Hematopoietic multipotent progenitor cell treated with erythropoietin and hydrocortisone succinate and interleukin-3 and kit ligand, for 8 days (in vitro differentiated cells): Measurements from ENCODE around the gene CTBP2.
"Not testable (repeated sequence)": the region's sequence is repeated elsewhere in the genome, so short reads cannot be mapped to it uniquely, and the experiment has no call there.

Source experiments
- DNase-seq: peaks from one replicate; pipeline ENCODE4 v3.0.0-alpha.2; 2015

The CTBP2 gene

DNA sequence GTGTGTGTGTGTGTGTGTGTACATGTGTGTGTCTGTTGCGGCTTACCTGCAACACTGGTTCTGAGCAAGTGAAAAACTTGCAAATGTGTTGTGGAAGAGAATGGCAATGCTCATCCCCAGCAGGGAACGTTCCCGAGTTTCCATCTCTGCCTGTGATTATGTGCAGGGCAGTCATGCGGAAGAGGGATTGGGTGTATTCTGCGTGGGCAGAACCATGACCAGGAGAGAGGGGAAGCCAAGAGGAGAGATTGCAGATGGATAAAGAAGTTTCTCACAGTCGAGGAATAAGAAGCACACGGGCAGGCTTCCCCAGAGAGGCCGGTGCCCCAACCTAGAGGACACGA, 99.9 kb downstream of the CTBP2 start:
- no peak for DNase-seq

DNA sequence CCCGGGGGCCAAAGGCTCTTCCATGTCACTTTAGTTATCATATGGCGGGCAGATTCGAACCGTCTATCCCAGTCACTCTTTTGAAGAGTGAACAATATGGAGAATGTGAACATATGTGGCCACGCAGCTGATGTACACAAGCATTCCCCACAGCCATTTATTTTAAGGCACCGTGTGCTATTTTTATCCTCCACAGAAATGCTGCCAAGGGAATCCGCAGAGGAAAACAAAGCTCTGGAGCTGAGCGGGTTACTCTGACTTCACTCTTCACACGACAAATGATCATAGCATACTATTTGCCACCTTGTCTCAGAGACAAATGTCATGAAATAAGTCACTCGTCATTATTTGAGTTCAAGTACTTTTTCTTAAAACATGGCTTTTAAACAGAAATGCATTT, 100.3 kb downstream of the CTBP2 start:
- DNase-seq = no peak

DNA sequence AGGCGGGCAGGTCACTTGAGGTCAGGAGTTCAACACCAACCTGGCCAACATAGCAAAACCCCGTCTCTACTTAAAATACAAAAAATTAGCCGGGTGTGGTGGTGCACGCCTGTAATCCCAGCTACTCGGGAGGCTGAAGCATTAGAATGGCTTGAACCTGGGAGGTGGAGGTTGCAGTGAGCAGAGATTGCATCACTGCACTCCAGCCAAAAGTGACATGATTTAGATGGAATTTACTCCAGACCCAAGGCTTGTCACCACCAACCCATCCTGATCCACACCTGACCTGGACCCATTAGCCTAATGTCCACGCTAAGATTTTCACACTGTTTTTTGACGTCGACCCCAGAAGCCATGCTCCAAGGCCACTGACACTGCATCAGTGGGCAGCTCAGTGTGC, 101.0 kb downstream of the CTBP2 start:
- DNase-seq = not testable (repeated sequence)

DNA sequence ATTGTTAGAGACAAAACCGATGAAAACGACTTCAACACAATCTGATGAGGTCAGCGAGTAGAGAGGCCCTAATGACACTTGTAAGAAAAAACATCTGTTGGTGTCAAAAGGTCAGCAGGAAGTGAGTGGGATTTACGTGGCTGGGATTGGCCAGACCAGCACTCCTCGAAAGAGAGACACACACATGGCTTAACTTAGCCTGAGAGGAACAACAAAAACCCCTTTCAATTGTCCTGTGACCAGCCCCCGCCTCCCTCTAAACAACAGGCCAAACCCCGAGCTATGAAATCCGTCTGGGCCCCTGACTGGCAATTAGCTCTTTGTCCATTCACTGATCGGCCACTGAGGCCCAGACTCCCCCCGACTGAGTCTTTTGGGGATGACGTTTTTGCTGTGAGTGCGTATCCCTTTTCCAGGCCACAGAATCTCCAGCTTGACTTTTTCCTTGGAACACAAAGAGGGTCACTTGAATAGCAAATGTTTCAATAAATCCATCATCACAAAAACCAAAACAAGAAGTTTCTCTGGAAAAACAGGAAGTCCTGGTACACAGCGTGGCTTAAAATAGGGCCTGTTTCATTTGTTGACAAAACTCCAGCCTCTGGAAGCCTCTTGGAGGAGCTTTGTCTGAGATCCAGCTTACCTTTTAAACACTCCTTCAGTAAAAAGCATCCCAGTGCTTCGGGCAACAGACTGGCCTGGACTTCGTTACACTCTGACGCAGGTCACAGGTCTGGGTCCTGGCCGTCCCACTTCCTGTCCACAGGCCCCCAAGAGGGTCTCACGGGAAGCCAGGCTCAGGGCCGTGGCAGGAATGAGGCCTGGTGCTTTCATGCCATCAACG, 103.0 kb downstream of the CTBP2 start:
- no peak for DNase-seq

DNA sequence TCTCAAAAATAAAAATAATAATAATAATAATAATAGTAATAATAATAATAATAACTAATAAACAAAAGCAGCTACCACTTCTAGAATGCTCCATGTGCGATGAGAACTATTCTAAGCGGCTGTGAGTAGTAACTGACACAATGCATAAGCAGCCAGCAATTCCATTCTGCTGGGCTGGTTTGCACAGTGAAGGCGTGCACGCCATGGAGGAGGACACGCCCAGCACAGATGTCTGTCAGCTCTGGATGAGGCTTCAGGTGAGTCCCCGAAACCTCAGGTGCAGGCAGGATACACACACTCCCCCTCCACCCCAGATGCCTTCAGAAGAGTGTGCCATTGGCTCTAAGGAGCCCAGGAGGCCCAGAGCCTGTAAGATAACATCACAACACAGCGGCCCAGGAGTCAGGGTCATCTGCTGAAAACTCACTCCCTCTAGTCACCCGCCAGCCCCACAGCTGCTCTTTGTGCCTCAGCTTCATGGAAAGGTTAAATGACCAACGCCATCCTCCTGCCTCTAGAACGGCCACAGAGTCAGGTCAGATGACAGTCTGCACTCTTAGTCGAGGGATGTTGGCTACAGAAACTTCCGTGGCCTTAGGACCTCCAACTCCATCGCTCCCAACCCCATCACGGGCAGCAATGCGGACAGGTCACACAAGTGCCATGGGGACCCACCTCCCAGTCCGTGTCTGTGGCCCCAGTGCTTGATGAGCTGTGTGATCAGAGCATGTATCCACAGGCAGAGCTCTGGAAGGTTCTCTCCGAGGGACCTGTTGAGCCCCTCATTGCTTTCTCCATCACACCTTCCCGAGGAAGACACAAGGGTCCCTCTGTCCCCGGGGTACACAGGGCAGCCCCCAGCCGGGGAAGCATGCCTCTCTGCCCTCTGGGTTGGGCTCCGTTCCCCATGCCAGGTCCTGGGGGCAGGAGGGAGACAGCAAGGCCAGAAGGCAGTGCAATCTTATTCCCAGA, 103.9 kb downstream of the CTBP2 start:
- DNase-seq = no peak

DNA sequence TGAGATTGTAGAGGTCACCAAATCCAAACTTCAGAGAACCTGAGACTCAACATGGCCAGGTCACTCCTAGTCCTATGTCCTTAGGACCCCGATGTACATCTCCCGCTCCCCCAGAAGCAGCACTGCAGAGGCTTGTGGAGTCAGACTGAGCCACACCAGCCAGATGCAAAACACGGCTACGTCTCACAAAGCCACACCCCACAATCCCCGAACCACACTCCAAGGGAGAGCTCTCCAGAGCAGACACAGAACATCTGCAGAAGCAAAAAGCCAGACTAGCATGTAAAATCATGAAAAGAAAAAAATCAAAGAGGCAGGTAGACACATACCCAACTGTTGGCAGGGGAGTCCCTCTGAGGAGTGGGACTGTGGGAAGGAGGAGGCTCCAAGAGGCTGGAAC, 104.9 kb downstream of the CTBP2 start:
- no peak for DNase-seq

DNA sequence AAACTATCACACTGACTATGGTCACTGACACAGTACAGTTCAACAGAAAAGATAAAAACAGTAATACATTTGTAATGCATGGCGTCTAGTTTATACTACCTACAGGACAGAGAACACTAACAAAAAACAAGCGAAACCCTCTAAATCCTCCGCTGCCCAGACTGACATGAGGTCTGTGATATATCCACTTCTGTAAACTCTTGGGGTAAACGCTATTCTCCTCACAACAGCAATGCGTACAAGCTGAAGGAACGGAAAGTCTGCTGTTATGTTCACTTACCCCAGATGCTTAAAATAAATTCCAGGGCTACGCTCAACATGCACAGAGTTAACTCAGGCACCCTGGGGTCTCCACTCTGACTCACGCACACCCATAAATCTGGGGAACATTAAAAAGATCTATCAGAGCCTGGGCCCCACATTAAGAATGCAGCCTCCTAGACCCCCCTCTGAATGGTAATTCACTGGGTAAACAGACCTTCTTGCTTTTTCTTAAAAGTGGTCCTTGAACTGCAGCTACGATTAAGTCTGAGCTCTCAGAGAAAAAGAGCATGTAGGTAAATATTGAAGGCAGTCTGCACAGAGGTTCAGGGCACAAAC, 105.6 kb downstream of the CTBP2 start:
- no peak for DNase-seq

DNA sequence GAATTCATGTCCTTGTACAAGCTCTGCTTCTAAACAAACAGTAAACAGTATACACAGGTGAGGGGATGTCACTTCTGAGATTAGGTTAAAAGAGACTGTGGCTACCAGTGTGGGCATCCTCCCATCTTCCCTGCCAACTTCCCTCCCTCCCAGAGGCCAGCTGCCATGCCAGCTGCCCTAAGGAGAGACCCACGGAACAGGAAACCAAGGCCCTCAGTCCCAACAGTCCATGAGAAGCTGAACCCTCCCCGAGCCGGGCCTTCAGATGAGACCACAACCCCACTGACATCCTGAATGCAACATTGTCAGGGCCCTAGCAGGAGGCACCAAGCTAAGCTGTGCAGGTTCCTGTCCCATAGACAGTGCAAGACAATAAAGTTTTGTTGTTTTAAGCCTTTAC, 106.1 kb downstream of the CTBP2 start:
- DNase-seq = no peak

DNA sequence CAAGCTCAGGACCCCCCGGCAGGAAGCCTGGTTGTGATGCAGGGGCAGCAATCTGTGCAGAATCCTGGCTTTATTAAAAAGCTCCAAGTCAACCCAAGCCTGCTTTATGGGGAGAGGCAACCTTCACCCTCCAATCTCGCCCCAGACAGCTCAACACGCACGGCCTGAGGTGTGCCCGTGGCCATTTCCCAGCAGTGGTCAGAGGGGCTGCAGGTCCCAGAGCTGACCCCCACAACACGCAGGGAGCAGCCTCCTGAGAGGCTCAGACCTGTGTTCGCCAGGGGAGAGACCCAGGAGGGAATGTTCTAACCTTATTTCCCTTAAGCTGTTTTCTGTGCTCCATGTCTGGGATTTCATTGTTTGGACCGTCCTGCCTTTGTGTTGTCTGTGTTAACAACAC, 108.2 kb downstream of the CTBP2 start:
- no peak for DNase-seq

DNA sequence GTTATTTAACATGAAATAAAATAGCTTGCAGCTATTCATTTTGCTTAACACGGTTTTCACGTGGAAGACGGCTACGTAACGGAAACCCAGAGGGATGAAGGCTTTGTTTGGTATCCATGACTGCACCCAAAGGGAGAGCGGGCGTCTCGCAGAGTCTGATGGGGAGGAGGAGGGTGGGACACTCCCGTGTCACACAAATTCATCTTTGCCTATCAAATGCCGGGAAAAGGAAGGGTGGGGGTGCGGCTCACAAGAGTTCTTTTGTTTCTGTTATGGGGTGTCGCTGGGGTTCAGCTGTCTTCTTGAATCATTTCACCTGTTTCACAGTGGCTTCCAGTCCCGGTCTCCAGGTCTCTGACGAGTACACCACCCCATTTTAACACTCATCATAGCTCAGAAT, 110.0 kb downstream of the CTBP2 start:
- no peak for DNase-seq

DNA sequence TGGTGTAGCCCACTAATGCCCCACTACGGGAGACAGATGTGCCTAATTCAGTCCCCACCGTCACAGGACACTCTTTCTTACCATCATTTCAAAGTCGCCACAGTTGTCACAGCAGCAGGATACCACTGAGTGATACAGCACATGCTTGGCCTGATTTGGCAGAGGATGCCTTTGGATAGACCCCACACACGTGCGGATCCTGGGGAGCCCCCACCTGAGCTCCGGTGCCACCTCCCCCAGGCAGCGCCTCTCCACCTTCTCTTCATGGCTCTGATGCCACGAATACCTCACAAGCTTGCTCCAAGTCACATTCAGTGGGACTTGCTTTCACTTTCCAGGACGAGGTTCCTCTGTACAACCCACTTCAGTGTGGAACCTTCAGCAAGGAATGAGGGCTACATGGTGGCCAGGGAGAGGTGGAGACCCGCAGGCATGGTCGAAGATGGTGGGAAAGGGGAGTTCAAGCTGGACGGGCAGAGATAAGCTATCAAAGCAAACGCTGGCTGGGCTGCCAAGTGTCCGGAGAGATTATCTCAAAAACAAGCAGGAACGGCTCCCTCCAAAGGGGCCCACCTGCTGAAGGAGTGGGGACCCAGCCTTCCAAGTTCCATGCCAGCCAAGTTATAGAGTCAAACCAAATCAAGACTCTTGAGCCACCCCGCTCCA, 111.0 kb downstream of the CTBP2 start:
- peak; percentile 82 for DNase-seq

DNA sequence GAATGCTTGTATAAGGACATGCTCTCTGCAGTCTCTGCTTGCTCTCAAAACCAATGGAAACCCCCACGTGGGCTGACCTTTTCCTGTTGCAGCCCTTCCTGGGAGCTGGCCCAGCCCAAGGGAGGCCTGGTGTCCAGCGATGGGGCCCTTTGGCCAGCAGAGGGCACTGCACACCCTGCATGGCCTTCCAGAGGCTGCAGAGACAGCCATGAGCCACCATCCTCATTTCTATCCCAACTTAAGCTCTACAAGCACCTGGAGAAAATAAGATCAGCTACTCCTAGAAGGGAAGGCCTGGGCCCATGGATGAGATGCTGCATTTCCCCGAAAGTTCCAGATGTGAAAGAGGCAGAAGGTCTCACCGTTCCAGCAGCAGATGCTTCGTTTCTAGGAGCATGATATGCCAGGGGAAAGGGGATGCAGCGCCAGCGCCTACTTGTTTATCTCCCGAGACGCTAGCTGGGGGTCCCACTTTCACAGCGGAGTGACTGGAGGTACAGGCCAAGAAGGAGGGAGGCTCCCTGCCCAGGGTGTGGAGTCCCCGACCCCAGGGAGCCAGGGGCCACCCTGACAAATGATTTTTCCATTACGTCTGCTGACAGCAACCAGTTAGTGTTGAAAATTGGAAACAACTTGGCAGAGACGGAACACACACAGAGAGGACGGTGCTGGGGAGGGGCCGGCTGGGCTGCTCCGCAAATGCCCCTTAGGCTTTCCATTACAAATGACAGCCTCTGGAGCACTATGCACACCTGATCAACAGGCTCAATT, 112.1 kb downstream of the CTBP2 start:
- peak; percentile 87 for DNase-seq

DNA sequence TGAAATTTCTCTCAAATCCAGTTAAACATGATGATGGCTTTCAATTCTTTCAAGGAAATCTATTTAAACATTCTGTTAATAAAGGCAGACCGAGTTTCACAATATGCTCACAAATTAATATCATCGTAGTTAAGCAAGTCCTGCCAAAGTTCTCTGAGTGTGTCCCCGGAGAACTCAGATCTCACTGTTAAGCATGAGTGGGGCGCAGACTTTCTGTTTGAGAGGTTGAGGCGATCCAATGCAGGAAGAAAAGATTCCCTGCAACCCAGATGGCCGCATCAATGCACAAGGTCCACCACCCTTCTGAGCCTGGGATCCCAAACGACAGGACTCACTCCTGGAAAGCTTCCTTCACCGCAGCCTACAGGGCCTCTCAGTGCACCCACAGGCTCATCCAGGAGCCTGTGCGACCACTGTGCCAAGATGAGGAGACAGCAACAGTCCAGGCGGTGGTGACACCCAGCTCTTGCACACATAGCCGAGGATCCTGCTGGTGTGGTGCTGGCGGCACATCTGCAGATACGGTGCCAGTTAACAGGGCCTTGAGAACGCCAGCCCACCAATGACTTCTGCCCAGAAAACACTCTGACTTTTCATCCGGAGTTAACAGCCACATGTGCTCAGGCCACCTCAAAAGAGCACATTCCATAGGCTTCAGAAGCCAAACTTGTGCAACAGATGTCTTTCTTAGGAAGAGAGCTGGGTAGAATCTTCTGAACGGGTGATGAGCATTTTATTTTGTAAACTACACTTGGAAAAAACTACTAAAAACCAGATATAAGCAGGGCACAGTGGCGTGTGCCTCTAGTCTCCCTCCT, 116.3 kb downstream of the CTBP2 start:
- no peak for DNase-seq

DNA sequence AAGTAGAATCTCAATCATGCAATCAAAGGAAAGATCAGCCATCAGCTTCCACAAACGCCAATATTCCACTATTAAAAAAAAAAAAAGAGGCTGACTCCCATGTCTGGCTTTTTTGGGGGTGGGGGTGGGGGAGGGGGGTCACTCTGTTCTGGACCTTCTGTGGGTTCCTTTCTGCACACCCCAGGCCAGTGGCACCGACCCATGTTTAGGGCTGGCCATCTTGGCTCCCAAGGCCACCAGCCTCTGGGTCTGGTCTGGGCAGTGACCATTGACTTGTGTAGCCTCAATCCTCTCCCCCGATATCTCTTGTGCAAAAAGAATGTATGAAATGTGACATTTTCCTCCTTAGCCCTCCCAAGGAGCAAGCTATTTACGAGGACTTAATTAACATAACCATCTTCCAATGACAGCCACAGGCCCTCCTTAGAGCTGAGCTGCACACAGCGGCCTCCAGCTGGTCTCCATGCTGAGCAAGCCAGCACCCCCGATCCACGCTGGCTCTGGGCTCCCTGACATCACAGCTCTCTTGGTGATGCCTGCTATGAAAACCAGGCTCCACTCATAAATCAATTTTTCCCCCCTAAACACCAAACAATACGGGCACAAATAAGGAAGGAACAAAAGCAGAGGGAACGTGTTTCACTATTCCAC, 118.4 kb downstream of the CTBP2 start:
- DNase-seq = no peak

DNA sequence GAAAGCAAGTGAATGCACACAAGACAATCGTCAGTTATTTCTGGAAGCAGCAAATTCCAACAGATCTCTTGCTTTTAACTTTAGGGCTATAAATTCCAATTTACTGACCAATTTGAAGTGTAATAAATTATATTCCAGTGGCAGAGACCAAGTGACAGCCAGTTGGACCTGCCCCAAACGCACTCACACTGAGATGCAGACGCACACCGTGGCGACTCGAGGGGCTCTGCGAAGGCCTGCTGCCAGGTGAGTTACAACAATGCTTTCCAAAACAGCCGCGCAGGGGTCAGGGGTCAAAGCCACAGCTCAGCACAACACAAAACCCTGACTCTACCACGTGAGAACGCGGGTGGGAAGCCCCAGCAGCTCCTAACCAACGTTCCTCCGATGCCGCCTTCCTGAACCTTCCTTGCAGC, 121.0 kb downstream of the CTBP2 start:
- no peak for DNase-seq

DNA sequence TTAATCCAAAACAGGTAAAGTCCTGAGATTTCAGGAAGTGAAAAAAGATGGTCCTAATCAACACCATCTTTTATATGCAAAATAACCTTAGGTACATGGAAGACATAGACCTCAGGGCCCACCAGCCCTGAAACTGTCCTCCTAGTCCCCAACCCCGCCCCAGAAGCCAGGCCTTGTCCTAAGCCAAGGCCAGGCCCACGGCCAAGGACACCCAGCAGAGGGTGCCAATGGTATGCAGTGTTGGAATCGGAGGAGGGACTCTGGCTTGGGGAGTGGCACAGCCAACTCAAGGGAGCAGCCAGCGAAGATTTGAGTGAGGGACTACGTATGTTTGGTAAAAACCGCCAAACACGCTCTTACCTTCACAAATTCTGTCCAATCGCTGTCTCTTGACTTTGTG, 121.7 kb downstream of the CTBP2 start:
- peak; percentile 40 for DNase-seq

DNA sequence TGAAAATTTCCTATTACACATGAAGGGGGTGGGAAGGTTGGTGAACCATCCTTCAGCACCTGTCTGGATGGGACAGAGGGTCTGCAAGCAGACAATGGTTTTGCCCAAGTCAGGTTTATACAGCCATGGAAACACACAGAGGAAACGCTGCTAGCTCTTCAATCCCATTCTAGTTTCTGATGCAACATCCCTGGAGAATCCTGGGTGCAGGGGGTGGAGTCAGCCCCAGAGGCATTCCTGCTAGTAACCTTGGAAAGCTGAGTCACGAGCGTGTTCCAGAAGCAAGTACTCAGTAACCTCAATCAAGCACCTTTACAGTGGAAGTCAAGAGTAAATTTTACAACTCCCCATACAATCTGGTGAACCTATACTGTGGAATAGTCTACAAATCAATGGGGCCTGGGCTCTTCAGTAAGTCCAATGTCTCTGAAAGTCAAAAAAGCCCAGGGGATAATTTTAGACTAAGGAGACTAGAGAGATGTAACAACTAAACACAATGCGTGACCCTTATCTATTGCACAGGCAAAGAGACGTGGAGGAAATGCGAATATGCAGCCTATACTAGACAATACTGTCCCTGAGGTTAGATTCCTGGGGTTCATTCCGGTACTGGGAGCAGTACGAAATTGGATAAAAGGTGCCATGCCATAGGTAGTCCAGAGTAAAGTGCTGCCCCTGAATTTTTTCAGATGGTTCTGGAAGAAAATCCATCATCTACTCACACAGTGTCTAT, 123.1 kb downstream of the CTBP2 start:
- no peak for DNase-seq

DNA sequence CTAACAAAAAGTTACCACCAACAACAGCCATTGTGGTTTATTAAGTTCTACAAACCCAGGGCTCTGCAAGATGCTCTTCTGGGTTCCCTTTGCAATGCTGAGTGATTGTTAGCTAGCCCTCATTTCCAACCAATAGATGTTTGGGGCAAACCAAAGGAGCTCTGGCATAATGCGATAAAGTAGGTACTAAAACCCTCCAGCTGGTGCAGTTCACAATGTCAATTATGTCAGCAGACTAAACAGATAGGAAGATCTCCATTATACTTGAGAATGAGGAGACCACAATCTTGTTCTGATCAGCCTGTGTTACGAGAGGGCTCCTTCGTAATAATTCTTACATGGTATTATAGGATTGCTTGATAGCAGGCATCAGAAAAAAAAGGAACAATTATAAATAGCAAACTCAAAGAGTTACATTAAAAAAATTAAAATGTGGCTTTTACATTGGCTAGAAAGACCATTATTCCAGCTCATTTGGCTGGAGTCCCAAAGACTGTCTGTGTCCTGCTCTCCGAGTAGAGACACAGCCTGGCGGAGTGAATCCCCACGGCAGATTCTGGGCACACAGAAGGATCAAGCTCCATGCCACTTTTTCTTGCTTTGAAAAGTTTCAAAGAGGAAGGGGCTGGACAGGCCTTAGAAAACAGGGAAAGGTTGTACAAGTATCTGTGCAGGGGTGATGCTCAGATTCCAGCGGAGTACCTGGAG, 124.6 kb downstream of the CTBP2 start:
- no peak for DNase-seq

DNA sequence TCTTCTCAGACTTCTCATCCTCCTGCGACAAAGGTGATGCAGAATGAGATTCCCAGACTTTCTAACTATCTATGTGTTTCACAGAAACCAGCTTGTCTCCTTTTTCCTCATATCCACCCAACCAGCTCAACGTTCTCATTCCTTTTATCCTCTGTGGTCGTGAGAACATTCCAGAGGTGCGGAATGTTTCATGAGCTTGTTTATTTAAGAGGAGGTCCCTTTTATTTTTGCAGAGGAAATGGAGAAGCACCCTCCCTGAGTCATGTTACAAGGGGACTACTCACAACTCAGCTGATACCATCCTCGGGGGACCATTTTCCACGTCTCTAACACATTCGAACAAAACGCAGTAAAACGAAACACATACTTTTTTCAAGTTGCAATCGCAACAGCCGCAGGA, 125.2 kb downstream of the CTBP2 start:
- no peak for DNase-seq
